Kidney (tissue), 14 donors: ENCODE measurements around the gene NLGN1. TPM values are rescaled to one million over a fixed set of nuclear protein-coding genes. Genes with fewer than 3 reads are reported as not detected.

Experiments
- DNase-seq, 5 donors: peaks; one replicate each; pipeline ENCODE4 v3.0.0-alpha.2; 2013 to 2020
- FAIRE-seq: peaks from 2 replicates; lab custom pipeline; 2012; peaks lifted over from hg19 to GRCh38; lab: Jason Lieb, UNC
- H3K27ac ChIP-seq, 2 donors: one replicate each; pipeline ENCODE4 v1.7.0; 2013; ENCODE audit warnings: low read depth in 2 of 2, low read length in 2 of 2, inconsistent platforms in 1 of 2
- H3K27me3 ChIP-seq: one replicate; pipeline ENCODE4 v1.7.1; 2013; ENCODE audit warnings: low read length, inconsistent platforms; ENCODE audit not compliant: control insufficient read depth, insufficient read depth
- H3K36me3 ChIP-seq, 3 donors: one replicate each; pipeline versions ENCODE4 v1.7.0 to v1.7.1; 2013; ENCODE audit warnings: low read length in 3 of 3, control low read depth in 1 of 3, inconsistent platforms in 1 of 3; ENCODE audit not compliant: insufficient read depth in 3 of 3, control insufficient read depth in 2 of 3
- H3K4me1 ChIP-seq, 3 donors: one replicate each; pipeline versions ENCODE4 v1.7.0 to v1.7.1; 2013; ENCODE audit warnings: low read length in 3 of 3, inconsistent platforms in 1 of 3, low read depth in 1 of 3; ENCODE audit not compliant: control insufficient read depth in 2 of 3, insufficient read depth in 2 of 3
- H3K4me3 ChIP-seq, 3 donors: one replicate each; pipeline versions ENCODE4 v1.7.0 to v1.8.1; 2013; ENCODE audit warnings: low read length in 3 of 3, control low read depth in 1 of 3, inconsistent platforms in 1 of 3
- H3K9ac ChIP-seq, 3 donors: one replicate each; pipeline versions ENCODE4 v1.7.0 to v1.7.1; 2013; ENCODE audit warnings: low read length in 3 of 3, control low read depth in 1 of 3, inconsistent platforms in 1 of 3
- H3K9me3 ChIP-seq, 3 donors: one replicate each; pipeline versions ENCODE4 v1.7.0 to v1.7.1; 2013; ENCODE audit warnings: low read length in 3 of 3, control low read depth in 1 of 3, inconsistent platforms in 1 of 3; ENCODE audit not compliant: control insufficient read depth in 2 of 3, insufficient read depth in 1 of 3
- CTCF ChIP-seq: IDR thresholded peaks from 3 replicates; pipeline ENCODE4 v1.5.1; 2012; ENCODE audit warnings: mild to moderate bottlenecking, moderate library complexity, borderline replicate concordance; ENCODE audit not compliant: insufficient read depth; ENCODE audit errors: extremely low read depth
- intact Hi-C: fragments of 100-400 bp; cut with DNase I; formaldehyde crosslinking; loops from one replicate; pipeline ENCODE4 v1.11.1; 2022
- polyA plus RNA-seq: library from polyadenylated mRNA; stranded (reverse); fragments of 350-450 nt; fragmentation: Illumina TruSeq; extraction: RNeasy Lipid Tissue Mini Kit (QIAGEN cat#74804); gene quantifications from one replicate; pipeline ENCODE4 v1.2.3, GENCODE V29; 2014; ENCODE audit warnings: low read depth, low replicate concordance; ENCODE audit not compliant: insufficient read depth
- total RNA-seq: library from RNA; stranded (reverse); fragmentation: NEBNext Ultra II Directional; extraction: Animal tissue kit (Norgen Biotek cat#: 25700); gene quantifications from one replicate; pipeline ENCODE4 v1.2.1, GENCODE V29; 2021
- donor health status: control.
- donor health status: control.
- donor health status: control.
- donor health status: control.
- donor health status: control.
- donor health status: DM: yes; HTN: yes; CAD: no.
- donor health status: Normal renal cell carcinoma (clear cell type).

Gene NLGN1
- total and polyA plus RNA-seq, 2 donors from 2014 or later = 0.49 to 19.4 TPM

- H3K9me3 ChIP-seq = no peaks in the 10 kb centered on the region
- H3K27ac ChIP-seq = no peak overlapping the region
- intact Hi-C loops = no loop called here
- DNase-seq (peak in 1 of 5 donors; percentile 23), FAIRE-seq (no peak)
- H3K27me3 ChIP-seq = no peaks in the 10 kb centered on the region
- no peak overlapping the region for H3K9ac ChIP-seq
- no peaks in the 10 kb centered on the region for H3K4me1 ChIP-seq
- H3K36me3 ChIP-seq = no peaks in the 10 kb centered on the region
- no peak overlapping the region for H3K4me3 ChIP-seq
- TF ChIP-seq CTCF = no peak
Measured at GRCh38 chr3:174295306-174296092, 898.0 kb downstream of the NLGN1 start.

- H3K27ac ChIP-seq = no peak overlapping the region
- FAIRE-seq (no peak), DNase-seq (no peak)
- H3K9ac ChIP-seq = no peak overlapping the region
- no peak for TF ChIP-seq CTCF
- intact Hi-C loops = no loop called here
- H3K9me3 ChIP-seq = no peaks in the 10 kb centered on the region
- H3K36me3 ChIP-seq = no peaks in the 10 kb centered on the region
- H3K4me1 ChIP-seq = no peaks in the 10 kb centered on the region
- H3K4me3 ChIP-seq = no peak overlapping the region
- no peaks in the 10 kb centered on the region for H3K27me3 ChIP-seq
Measured at GRCh38 chr3:174302746-174303315, 905.3 kb downstream of the NLGN1 start.

GRCh38 chr3:174303907-174304560 lies 906.5 kb downstream of the NLGN1 start:
- no peaks in the 10 kb centered on the region for H3K36me3 ChIP-seq
- no peak overlapping the region for H3K27ac ChIP-seq
- no peaks in the 10 kb centered on the region for H3K9me3 ChIP-seq
- DNase-seq (no peak), FAIRE-seq (no peak)
- H3K27me3 ChIP-seq = no peaks in the 10 kb centered on the region
- no peak for TF ChIP-seq CTCF
- peak overlapping the region in 1 of 3 donors; percentile 35 for H3K4me3 ChIP-seq
- no peaks in the 10 kb centered on the region for H3K4me1 ChIP-seq
- H3K9ac ChIP-seq = no peak overlapping the region
- intact Hi-C loops = no loop called here
